ENCODE results near the gene IL17B. TPM values are rescaled to one million over a fixed set of nuclear protein-coding genes. Genes with fewer than 3 reads are reported as not detected.
A peak's percentile ranks its signal among the peaks of the same experiment; 100 is the strongest.

Gene IL17B
- total RNA-seq, 4 donors from 2014 or later = 2.0 to 2.5 (median 2.1) TPM; not detected in 1

- 55% methylated on average over 5 of the region's 8 CpGs; no CpG with 5 or more reads in 1 of the 2 donors for WGBS, 2 donors
- no peak for DNase-seq
- no peaks in the 10 kb centered on the region for H3K36me3 ChIP-seq
- TF ChIP-seq POLR2A (IDR thresholded peaks at IDR 0.05) (no peak), CTCF (IDR thresholded peaks at IDR 0.05) (no peak)
- H3K9me3 ChIP-seq = no peaks in the 10 kb centered on the region
- no peaks in the 10 kb centered on the region for H3K27me3 ChIP-seq
- peak overlapping the region; percentile 71 to 91 (median 84) for H3K27ac ChIP-seq
- intact Hi-C loops (cut with DNase I) = loop anchor here (5.0 kb wide), 1 partner anchor 51 kb away; no protein-coding TSS in a partner anchor
- H3K4me3 ChIP-seq = peak overlapping the region in 3 of 4 donors; percentile 18 to 42 (median 25)
- H3K4me1 ChIP-seq = peaks cover 9 to 68% (median 28%) of the 10 kb centered on the region in 3 donors
Measured at GRCh38 chr5:149381261-149381985, 2.3 kb upstream of the IL17B start.

GRCh38 chr5:149380466-149381121 is 1.5 kb upstream of the IL17B start:
- H3K4me1 ChIP-seq = peaks cover 9 to 60% (median 24%) of the 10 kb centered on the region in 3 donors
- H3K27me3 ChIP-seq = no peaks in the 10 kb centered on the region
- no peak for DNase-seq
- TF ChIP-seq POLR2A (IDR thresholded peaks at IDR 0.05) = peak in 2 of 4 donors; percentile 38 to 42
- TF ChIP-seq CTCF (IDR thresholded peaks at IDR 0.05) = no peak
- intact Hi-C loops (cut with DNase I) = loop anchor here (5.0 kb wide), 1 partner anchor 52 kb away; no protein-coding TSS in a partner anchor
- peak overlapping the region; percentile 71 to 91 (median 84) for H3K27ac ChIP-seq
- no peaks in the 10 kb centered on the region for H3K9me3 ChIP-seq
- peak overlapping the region in 2 of 4 donors; percentile 18 to 42 for H3K4me3 ChIP-seq
- no peaks in the 10 kb centered on the region for H3K36me3 ChIP-seq
- WGBS, 2 donors = 70 to 72% methylated on average over 6 to 12 of the region's 16 CpGs

GRCh38 chr5:149379818-149380374 is 804 bp upstream of the IL17B start:
- no peak for DNase-seq
- Histone ChIP-seq H3K4me3 (no peak overlapping the region), H3K36me3 (no peaks in the 10 kb centered on the region), H3K27me3 (no peaks in the 10 kb centered on the region), H3K4me1 (peaks cover 9 to 57% (median 19%) of the 10 kb centered on the region in 3 donors), H3K9me3 (no peaks in the 10 kb centered on the region), H3K27ac (peak overlapping the region; percentile 57 to 91 (median 78))
- intact Hi-C loops (cut with DNase I) = loop anchor here (5.0 to 10.0 kb wide), 2 partner anchors 52 to 185 kb away; no protein-coding TSS in a partner anchor
- TF ChIP-seq POLR2A (IDR thresholded peaks at IDR 0.05) (no peak), CTCF (IDR thresholded peaks at IDR 0.05) (no peak)
- WGBS, 2 donors = 66 to 76% methylated on average over 4 to 5 of the region's 5 CpGs

- intact Hi-C loops (cut with DNase I) = loop anchor here (10.0 kb wide), 1 partner anchor 186 kb away; no protein-coding TSS in a partner anchor
- no peak for DNase-seq
- TF ChIP-seq CTCF (IDR thresholded peaks at IDR 0.05) (no peak), POLR2A (IDR thresholded peaks at IDR 0.05) (no peak)
- Histone ChIP-seq H3K4me1 (peaks cover 9 to 42% (median 19%) of the 10 kb centered on the region in 3 donors), H3K9me3 (no peaks in the 10 kb centered on the region), H3K36me3 (no peaks in the 10 kb centered on the region), H3K27ac (peak overlapping the region; percentile 57 to 91 (median 78)), H3K27me3 (no peaks in the 10 kb centered on the region), H3K4me3 (no peak overlapping the region)
- 35 to 80% methylated on average over 1 to 3 of the region's 5 CpGs for WGBS, 2 donors
Measured at GRCh38 chr5:149378241-149378820, 761 bp downstream of the IL17B start.

Data from esophagus squamous epithelium (tissue), 5 donors.